Measurements from ENCODE around the gene ZNF419.

The ZNF419 gene

GRCh38 chr19:57527136-57527881 is 39.8 kb downstream of the ZNF419 start, which contains the start of gene ZNF549:
Gene ZNF549 (plus strand): TSS chr19:57527356. CDS start chr19:57527574, 218 bp downstream.
- DNase-seq (ENCODE audit: low read depth in 2 of 2), result peak; percentile 65

GRCh38 chr19:57537953-57538547 is 50.5 kb downstream of the ZNF419 start:
- no peak for DNase-seq (ENCODE audit: low read depth in 2 of 2)
